CD14-positive monocyte (primary cell): Measurements from ENCODE around the gene CCNJ. TPM values are rescaled to one million over a fixed set of nuclear protein-coding genes. Genes with fewer than 3 reads are reported as not detected.

Experiments used
- DNase-seq, 3 donors: peaks; one replicate each; pipeline ENCODE4 v3.0.0-alpha.2; 2011 to 2022
- H2AFZ ChIP-seq: 2 replicates; pipeline ENCODE4 v1.6.0; 2012; ENCODE audit warnings: mild to moderate bottlenecking, low read depth, low read length, inconsistent platforms; ENCODE audit not compliant: insufficient read depth, poor library complexity, severe bottlenecking
- H3K27ac ChIP-seq, 2 donors: 1 replicate in 1 of 2; 2 replicates in 1 of 2; pipeline ENCODE4 v1.5.1; 2012 to 2013; ENCODE audit warnings: low read length in 2 of 2, control low read depth in 1 of 2, inconsistent platforms in 1 of 2, low read depth in 1 of 2, mild to moderate bottlenecking in 1 of 2
- H3K27me3 ChIP-seq, 2 donors: one replicate each; pipeline versions ENCODE4 v1.6.0 to v1.6.1; 2011 to 2013; ENCODE audit warnings: low read length in 2 of 2; ENCODE audit not compliant: control insufficient read depth in 2 of 2, insufficient read depth in 2 of 2
- H3K36me3 ChIP-seq, 2 donors: replicated peaks in 1 of 2; 1 replicate in 1 of 2; 2 replicates in 1 of 2; pipeline versions ENCODE4 v1.5.1 to v1.6.1; 2012 to 2013; ENCODE audit warnings: low read length in 2 of 2, control low read depth in 1 of 2, inconsistent platforms in 1 of 2, mild to moderate bottlenecking in 1 of 2; ENCODE audit not compliant: insufficient read depth in 2 of 2, control insufficient read depth in 1 of 2
- H3K4me1 ChIP-seq, 2 donors: 1 replicate in 1 of 2; 2 replicates in 1 of 2; pipeline versions ENCODE4 v1.5.1 to v1.6.1; 2012 to 2013; ENCODE audit warnings: low read length in 2 of 2, control low read depth in 1 of 2, inconsistent platforms in 1 of 2, mild to moderate bottlenecking in 1 of 2, moderate library complexity in 1 of 2; ENCODE audit not compliant: insufficient read depth in 2 of 2, control insufficient read depth in 1 of 2
- H3K4me2 ChIP-seq: replicated peaks from 2 replicates; pipeline ENCODE3; 2012; ENCODE audit warnings: low read length, moderate library complexity, mild to moderate bottlenecking; ENCODE audit not compliant: poor library complexity, severe bottlenecking; ENCODE audit errors: extremely low read depth
- H3K4me3 ChIP-seq, 3 experiments: fragments of 200-600 bp in 1 of 3; sonication (generic) in 1 of 3; replicated peaks in 1 of 3; 1 replicate in 2 of 3; 2 replicates in 1 of 3; pipeline ENCODE4 v1.5.1; 2011 to 2013; ENCODE audit warnings: low read length in 3 of 3, mild to moderate bottlenecking in 3 of 3, control low read depth in 2 of 3, low read depth in 2 of 3, inconsistent platforms in 1 of 3, moderate library complexity in 1 of 3
- H3K79me2 ChIP-seq: 2 replicates; pipeline ENCODE4 v1.6.0; 2012; ENCODE audit warnings: mild to moderate bottlenecking, control low read depth, inconsistent platforms, low read length, moderate library complexity; ENCODE audit not compliant: insufficient read depth
- H3K9ac ChIP-seq: 2 replicates; pipeline ENCODE4 v1.6.0; 2017; ENCODE audit warnings: low read length, mild to moderate bottlenecking; ENCODE audit not compliant: insufficient read depth, poor library complexity, severe bottlenecking
- H3K9me3 ChIP-seq, 2 donors: replicated peaks in 1 of 2; 1 replicate in 1 of 2; 2 replicates in 1 of 2; pipeline versions ENCODE4 v1.5.1 to v1.6.1; 2012 to 2013; ENCODE audit warnings: low read length in 2 of 2, control low read depth in 1 of 2; ENCODE audit not compliant: control insufficient read depth in 1 of 2, insufficient read depth in 1 of 2
- H4K20me1 ChIP-seq: 2 replicates; pipeline ENCODE4 v1.6.0; 2012; ENCODE audit warnings: mild to moderate bottlenecking, low read length, control low read depth, moderate library complexity; ENCODE audit not compliant: insufficient read depth
- H3K27ac Mint-ChIP-seq, 7 donors: one replicate each; pipeline ENCODE4 v1.8.0; 2020; ENCODE audit warnings: mild to moderate bottlenecking in 7 of 7, mixed read lengths in 7 of 7, moderate library complexity in 6 of 7, inconsistent platforms in 2 of 7
- H3K27me3 Mint-ChIP-seq, 3 donors: one replicate each; pipeline ENCODE4 v1.8.0; 2021 to 2022; ENCODE audit warnings: low read depth in 3 of 3, mild to moderate bottlenecking in 3 of 3, mixed read lengths in 3 of 3, moderate library complexity in 3 of 3, inconsistent platforms in 1 of 3
- H3K36me3 Mint-ChIP-seq, 2 donors: one replicate each; pipeline ENCODE4 v1.8.0; 2020; ENCODE audit warnings: mixed read lengths in 2 of 2, inconsistent platforms in 1 of 2, mild to moderate bottlenecking in 1 of 2
- H3K4me1 Mint-ChIP-seq: one replicate; pipeline ENCODE4 v1.8.0; 2020; ENCODE audit warnings: mild to moderate bottlenecking, mixed read lengths
- H3K4me3 Mint-ChIP-seq, 2 donors: one replicate each; pipeline ENCODE4 v1.8.0; 2020; ENCODE audit warnings: mild to moderate bottlenecking in 2 of 2, mixed read lengths in 2 of 2, moderate library complexity in 1 of 2
- H3K9me3 Mint-ChIP-seq, 7 donors: one replicate each; pipeline ENCODE4 v1.8.0; 2020 to 2022; ENCODE audit warnings: mixed read lengths in 7 of 7, mild to moderate bottlenecking in 6 of 7, moderate library complexity in 6 of 7, inconsistent platforms in 2 of 7
- WGBS: methylation state at CpG from one replicate; pipeline ENCODE4 v1.1.5; 2013; ENCODE audit warnings: missing lambda C conversion rate; ENCODE audit not compliant: insufficient coverage; 5-methylcytosine and 5-hydroxymethylcytosine counted together
- intact Hi-C, 2 donors: fragments of 100-400 bp; cut with micrococcal nuclease; formaldehyde crosslinking; loops; one replicate each; pipeline versions ENCODE4 v1.15.0 to v1.15.1; 2023
- polyA plus RNA-seq, 3 donors: library from polyadenylated mRNA; depleted of rRNA in 1 of 3; unstranded in 2 of 3; stranded (reverse) in 1 of 3; fragments of 300-500 nt in 2 of 3; fragments of >200 nt in 1 of 3; fragmentation: Illumina TruSeq in 2 of 3; gene quantifications; 1 replicate in 2 of 3; 2 replicates in 1 of 3; pipeline ENCODE4 v1.2.3, GENCODE V29; 2012 to 2021
- TF ChIP-seq, protein P1 (sequence below): fragments of 200-600 bp; IDR thresholded peaks from one replicate; pipeline ENCODE4 v1.8.0; 2022; ENCODE audit warnings: antibody characterized with exemption, mild to moderate bottlenecking

The CCNJ gene
- polyA plus RNA-seq, 3 donors, result 1.3 to 9.2 (median 2.5) TPM

GRCh38 chr10:96034625-96035024 lies 8.8 kb upstream of the CCNJ start:
- Mint-ChIP-seq H3K4me1 (no peaks in the 10 kb centered on the region), H3K27ac (no peak overlapping the region), H3K36me3 (peaks cover 0 to 7% of the 10 kb centered on the region in 2 donors), H3K9me3 (peaks cover 0 to 6% (median 0%) of the 10 kb centered on the region in 7 donors), H3K4me3 (no peak overlapping the region), H3K27me3 (peaks cover 3 to 9% (median 7%) of the 10 kb centered on the region in 3 donors)
- H3K4me2 ChIP-seq, result no peak overlapping the region
- H3K9me3 ChIP-seq, result no peaks in the 10 kb centered on the region
- no peaks in the 10 kb centered on the region for H3K36me3 ChIP-seq
- H3K4me3 ChIP-seq, result no peak overlapping the region
- H3K79me2 ChIP-seq, result no peaks in the 10 kb centered on the region
- no CpG with 5 or more reads among the region's 1 CpG for WGBS
- TF ChIP-seq, protein P1, sequence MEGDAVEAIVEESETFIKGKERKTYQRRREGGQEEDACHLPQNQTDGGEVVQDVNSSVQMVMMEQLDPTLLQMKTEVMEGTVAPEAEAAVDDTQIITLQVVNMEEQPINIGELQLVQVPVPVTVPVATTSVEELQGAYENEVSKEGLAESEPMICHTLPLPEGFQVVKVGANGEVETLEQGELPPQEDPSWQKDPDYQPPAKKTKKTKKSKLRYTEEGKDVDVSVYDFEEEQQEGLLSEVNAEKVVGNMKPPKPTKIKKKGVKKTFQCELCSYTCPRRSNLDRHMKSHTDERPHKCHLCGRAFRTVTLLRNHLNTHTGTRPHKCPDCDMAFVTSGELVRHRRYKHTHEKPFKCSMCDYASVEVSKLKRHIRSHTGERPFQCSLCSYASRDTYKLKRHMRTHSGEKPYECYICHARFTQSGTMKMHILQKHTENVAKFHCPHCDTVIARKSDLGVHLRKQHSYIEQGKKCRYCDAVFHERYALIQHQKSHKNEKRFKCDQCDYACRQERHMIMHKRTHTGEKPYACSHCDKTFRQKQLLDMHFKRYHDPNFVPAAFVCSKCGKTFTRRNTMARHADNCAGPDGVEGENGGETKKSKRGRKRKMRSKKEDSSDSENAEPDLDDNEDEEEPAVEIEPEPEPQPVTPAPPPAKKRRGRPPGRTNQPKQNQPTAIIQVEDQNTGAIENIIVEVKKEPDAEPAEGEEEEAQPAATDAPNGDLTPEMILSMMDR, result no peak
- no peak for DNase-seq
- no peaks in the 10 kb centered on the region for H4K20me1 ChIP-seq
- H3K9ac ChIP-seq, result no peak overlapping the region
- no peaks in the 10 kb centered on the region for H3K27me3 ChIP-seq
- no peaks in the 10 kb centered on the region for H3K4me1 ChIP-seq
- no peak overlapping the region for H2AFZ ChIP-seq
- no peak overlapping the region for H3K27ac ChIP-seq
- intact Hi-C loops, result no loop called here

- Histone ChIP-seq H3K36me3 (no peaks in the 10 kb centered on the region), H3K4me2 (no peak overlapping the region), H3K4me1 (peaks cover 8 to 13% of the 10 kb centered on the region in 2 donors), H3K79me2 (peaks cover 13% of the 10 kb centered on the region), H4K20me1 (no peaks in the 10 kb centered on the region), H3K9ac (no peak overlapping the region), H3K4me3 (no peak overlapping the region), H3K27ac (no peak overlapping the region), H2AFZ (no peak overlapping the region), H3K27me3 (no peaks in the 10 kb centered on the region), H3K9me3 (no peaks in the 10 kb centered on the region)
- Mint-ChIP-seq H3K9me3 (peaks cover 0 to 6% (median 0%) of the 10 kb centered on the region in 7 donors), H3K27me3 (peaks cover 3 to 9% (median 8%) of the 10 kb centered on the region in 3 donors), H3K27ac (no peak overlapping the region), H3K36me3 (peaks cover 0 to 5% of the 10 kb centered on the region in 2 donors), H3K4me1 (peaks cover 8% of the 10 kb centered on the region), H3K4me3 (no peak overlapping the region)
- no peak for DNase-seq
- intact Hi-C loops, result no loop called here
- WGBS, result 91% methylated on average over 2 of the region's 4 CpGs
- TF ChIP-seq, protein P1, result no peak
Observed at GRCh38 chr10:96038476-96039387, 4.7 kb upstream of the CCNJ start.
